ENCODE results near the gene ESPNL.

DNA sequence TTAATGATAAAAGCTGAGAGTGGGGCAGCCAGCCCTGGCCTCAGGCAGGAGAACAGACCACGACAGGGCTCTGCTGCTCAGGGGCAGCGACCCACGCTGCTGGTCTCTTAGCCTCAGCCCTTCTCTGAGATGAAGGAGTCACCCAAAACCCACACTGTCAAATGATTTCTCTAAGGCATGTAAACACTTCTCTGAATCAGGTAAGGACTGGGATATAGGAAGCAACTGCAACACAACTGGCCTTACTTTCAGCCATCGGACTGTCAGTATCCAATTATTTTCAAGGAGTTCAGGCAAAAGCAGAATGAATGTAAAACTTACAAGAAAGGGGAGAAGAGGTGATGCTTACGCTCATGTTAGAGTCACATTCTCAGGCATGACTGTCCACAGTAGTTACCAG, 80.4 kb downstream of the ESPNL start:
- no peak for TF ChIP-seq SIN3A (IDR thresholded peaks at IDR 0.05; ENCODE audit: borderline replicate concordance, insufficient read depth, low read depth, low read length)
- TF ChIP-seq TCF7L2 (IDR thresholded peaks at IDR 0.05; ENCODE audit: low read depth, low read length): no peak
- TF ChIP-seq, protein P1, sequence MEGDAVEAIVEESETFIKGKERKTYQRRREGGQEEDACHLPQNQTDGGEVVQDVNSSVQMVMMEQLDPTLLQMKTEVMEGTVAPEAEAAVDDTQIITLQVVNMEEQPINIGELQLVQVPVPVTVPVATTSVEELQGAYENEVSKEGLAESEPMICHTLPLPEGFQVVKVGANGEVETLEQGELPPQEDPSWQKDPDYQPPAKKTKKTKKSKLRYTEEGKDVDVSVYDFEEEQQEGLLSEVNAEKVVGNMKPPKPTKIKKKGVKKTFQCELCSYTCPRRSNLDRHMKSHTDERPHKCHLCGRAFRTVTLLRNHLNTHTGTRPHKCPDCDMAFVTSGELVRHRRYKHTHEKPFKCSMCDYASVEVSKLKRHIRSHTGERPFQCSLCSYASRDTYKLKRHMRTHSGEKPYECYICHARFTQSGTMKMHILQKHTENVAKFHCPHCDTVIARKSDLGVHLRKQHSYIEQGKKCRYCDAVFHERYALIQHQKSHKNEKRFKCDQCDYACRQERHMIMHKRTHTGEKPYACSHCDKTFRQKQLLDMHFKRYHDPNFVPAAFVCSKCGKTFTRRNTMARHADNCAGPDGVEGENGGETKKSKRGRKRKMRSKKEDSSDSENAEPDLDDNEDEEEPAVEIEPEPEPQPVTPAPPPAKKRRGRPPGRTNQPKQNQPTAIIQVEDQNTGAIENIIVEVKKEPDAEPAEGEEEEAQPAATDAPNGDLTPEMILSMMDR (IDR thresholded peaks at IDR 0.05): no peak
- TF ChIP-seq POLR2AphosphoS5 (IDR thresholded peaks at IDR 0.05; ENCODE audit: low read depth, low read length): no peak

All from Panc1 (cell line).